Activated CD4-positive, alpha-beta T cell treated with anti-CD3 and anti-CD28 coated beads for 1 hour (primary cell): ENCODE results near the gene SLC22A15.
"Not testable (repeated sequence)": the region's sequence is repeated elsewhere in the genome, so short reads cannot be mapped to it uniquely, and the experiment has no call there.

Experiments used
- DNase-seq: peaks from one replicate; pipeline ENCODE4 v3.0.0-alpha.2; 2020

Gene SLC22A15

GRCh38 chr1:115982400-115982799 lies 6.1 kb downstream of the SLC22A15 start:
- no peak for DNase-seq

- DNase-seq, result no peak
Observed at GRCh38 chr1:115983584-115983983, 7.3 kb downstream of the SLC22A15 start.

GRCh38 chr1:115987623-115988022 lies 11.3 kb downstream of the SLC22A15 start:
- DNase-seq, result no peak

DNA sequence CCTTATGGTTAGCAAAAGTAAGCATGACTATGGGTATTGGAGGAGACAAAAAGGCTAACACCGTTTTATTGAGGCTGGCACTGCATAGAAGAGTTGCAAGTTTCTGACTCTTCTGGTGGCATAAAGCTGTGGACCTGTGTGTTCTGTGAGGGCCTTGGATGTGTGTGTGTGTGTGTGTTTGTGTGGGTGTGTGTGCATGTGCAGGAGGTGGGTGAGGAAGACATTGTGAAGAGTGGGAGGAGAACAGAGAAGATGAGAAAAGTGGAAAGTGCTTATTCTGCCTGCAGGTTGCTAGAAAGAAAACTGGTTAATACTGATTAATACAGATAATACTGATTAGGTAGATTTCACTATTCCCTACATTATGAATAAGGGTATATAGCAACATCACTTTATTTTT lies 12.6 kb downstream of the SLC22A15 start:
- no peak for DNase-seq

GRCh38 chr1:115989699-115990098 lies 13.4 kb downstream of the SLC22A15 start:
- no peak for DNase-seq

DNA sequence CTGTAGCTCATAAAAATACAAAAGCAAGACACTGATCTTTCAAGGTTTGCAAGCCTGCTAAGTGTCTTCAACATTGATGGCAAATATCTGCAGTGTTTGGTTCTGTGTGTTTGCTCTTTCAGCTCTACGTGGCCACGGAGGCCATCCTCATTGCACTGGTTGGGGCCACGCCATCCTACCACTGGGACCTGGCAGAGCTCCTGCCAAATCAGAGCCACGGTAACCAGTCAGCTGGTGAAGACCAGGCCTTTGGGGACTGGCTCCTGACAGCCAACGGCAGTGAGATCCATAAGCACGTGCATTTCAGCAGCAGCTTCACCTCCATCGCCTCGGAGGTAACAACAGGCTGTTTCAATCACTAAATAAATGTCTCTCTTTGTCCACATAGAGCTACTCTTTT lies 15.6 kb downstream of the SLC22A15 start:
- no peak for DNase-seq

DNA sequence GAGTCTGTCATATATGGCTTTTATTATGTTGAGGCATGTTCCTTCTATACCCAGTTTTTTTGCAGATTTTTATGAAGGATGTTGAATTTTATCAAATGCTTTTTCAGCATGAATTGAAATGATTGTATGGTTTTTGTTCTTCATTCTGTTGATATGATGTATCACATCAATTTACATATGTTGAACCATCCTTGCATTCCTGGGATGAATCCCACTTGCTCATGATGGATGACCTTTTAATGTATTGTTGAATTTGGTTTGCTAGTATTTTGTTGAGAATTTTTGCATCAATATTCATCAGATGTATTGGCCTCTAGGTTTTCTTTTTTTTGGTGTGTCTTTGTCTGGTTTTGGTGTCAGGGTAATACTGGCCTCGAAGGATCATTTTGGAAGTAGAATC lies 21.6 kb downstream of the SLC22A15 start:
- DNase-seq, result not testable (repeated sequence)

- DNase-seq, result no peak
Observed at GRCh38 chr1:116001739-116002487, 25.6 kb downstream of the SLC22A15 start.

GRCh38 chr1:116002781-116003420 lies 26.6 kb downstream of the SLC22A15 start:
- DNase-seq, result no peak

GRCh38 chr1:116003823-116004222 lies 27.5 kb downstream of the SLC22A15 start:
- DNase-seq, result no peak

DNA sequence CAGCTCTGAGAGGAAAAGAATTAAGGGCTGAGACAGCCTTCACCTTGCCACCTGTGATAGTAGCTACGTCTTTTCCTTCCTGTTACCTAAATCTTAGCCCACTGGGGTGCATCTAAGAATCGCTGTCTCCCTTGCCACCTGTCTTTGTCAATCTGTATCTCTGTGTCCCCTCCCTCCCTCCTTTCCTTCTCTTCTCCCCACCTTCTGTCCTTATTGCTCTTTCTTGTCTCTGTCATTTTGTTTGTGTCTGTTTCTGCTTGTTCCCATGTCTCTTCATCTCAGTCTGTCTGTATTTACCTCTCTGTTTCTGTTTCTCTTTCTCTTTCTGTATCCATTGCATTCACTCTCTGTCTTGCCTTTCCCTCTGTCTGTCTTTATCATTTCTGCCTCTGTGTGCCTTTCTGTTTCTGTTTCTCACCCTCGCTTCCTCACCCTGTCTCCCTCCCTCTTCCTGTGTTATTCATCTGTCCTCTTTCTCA lies 30.2 kb downstream of the SLC22A15 start:
- no peak for DNase-seq

GRCh38 chr1:116008656-116009390 lies 32.5 kb downstream of the SLC22A15 start:
- no peak for DNase-seq

GRCh38 chr1:116012716-116013115 lies 36.4 kb downstream of the SLC22A15 start:
- DNase-seq, result no peak

DNA sequence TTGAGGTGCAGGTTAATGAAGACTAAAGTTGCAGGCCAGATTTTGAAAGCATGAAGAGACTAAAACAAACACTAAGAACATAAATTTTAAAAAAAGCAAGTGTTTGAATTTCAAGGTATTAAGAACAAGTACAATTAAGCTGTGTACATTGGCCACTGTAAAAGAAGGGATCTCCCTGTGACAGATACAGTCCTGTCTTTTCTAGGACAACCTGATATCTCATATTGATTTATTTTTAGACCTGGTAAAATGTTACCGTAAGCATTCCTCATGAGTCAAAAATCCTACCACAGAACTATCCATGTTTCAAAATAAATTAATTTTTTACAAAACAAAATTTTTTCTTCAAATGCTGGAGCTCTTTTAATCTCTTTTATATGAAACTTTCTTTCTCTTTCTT lies 39.4 kb downstream of the SLC22A15 start:
- DNase-seq, result no peak

- no peak for DNase-seq
Observed at GRCh38 chr1:116018007-116018406, 41.7 kb downstream of the SLC22A15 start.

DNA sequence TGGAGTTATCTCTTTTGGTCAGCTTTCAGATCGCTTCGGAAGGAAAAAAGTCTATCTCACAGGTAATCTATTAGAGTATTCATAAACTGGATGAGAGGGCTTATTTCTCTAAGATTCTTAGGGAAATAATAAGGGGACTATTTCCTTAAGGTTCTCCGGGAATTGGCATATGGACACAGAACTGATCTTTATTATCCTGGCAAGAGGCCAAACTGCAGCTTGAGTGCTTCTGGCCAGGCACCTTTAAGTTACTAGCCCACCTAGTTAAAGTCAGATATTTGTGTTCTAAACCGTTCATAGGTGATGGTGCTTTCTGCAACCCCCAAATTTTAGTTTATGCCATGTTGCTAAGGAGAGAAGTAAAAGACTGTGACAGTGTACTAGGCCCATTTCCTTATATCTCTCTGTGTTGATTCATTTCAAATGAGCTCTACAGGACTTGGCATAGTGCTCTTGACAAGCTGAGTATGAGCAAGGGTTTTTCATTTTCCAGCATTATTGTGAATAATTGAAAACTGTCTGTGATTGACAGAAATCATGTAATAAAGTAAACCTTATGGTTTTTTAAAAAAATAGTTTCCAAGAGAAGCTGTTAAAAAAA lies 43.4 kb downstream of the SLC22A15 start:
- no peak for DNase-seq

DNA sequence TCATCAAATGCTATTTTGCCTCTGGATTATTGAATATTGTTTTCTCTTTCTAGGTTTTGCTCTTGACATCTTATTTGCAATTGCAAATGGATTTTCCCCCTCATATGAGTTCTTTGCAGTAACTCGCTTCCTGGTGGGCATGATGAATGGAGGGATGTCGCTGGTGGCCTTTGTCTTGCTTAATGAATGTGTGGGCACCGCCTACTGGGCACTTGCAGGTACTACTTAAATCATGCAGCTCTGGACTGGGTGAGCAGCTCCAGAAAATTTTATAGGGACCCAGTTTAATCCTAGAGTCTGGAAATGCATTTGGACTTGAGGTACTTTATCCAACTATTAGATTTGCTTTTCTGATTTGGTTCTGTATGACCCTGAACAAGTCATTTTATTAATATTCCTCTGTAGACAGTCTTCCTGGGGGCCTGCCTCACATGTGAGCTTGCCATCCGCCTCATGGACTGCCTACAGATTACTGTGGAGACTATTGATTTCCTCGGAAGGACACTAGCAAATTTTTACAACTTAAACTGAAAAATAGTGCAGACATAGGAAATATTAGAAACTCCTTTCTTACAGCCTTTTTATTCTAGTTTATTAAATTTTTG lies 44.5 kb downstream of the SLC22A15 start:
- no peak for DNase-seq

GRCh38 chr1:116024626-116025025 lies 48.3 kb downstream of the SLC22A15 start:
- no peak for DNase-seq

DNA sequence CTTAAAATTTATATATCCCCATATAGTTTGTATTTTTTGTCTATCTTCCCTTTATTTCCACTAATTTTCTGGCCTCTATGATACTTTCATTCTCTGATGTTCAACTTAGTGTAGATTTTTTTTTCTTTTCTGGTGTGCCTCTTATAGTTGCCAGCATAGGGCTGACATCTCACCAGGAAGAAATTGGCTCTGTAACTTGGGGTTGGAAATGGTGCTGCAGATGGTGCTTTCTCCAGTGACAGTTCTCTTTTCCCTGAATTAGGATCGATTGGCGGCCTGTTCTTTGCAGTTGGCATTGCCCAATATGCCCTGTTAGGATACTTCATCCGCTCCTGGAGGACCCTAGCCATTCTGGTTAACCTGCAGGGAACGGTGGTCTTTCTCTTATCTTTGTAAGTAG lies 50.3 kb downstream of the SLC22A15 start:
- DNase-seq, result no peak

DNA sequence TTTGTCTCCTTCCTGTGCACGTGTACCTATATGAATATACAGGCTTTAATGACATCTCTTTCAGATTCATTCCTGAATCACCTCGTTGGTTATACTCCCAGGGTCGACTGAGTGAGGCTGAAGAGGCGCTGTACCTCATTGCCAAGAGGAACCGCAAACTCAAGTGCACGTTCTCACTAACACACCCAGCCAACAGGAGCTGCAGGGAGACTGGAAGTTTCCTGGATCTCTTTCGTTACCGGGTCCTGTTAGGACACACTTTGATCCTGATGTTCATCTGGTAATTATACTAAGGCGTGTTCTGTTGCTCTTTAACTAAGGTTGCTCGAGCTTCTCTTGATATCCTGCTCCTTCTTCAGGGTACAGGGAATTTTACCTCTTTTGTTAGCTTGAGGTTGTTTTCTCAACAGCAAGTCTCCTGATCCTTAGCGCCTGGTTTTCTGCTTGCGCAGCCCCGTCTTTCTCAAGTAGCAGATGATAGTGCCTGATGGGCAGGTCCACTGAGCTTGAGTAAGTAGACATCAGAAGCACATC lies 55.1 kb downstream of the SLC22A15 start:
- no peak for DNase-seq

- no peak for DNase-seq
Observed at GRCh38 chr1:116033322-116033721, 57.0 kb downstream of the SLC22A15 start.

DNA sequence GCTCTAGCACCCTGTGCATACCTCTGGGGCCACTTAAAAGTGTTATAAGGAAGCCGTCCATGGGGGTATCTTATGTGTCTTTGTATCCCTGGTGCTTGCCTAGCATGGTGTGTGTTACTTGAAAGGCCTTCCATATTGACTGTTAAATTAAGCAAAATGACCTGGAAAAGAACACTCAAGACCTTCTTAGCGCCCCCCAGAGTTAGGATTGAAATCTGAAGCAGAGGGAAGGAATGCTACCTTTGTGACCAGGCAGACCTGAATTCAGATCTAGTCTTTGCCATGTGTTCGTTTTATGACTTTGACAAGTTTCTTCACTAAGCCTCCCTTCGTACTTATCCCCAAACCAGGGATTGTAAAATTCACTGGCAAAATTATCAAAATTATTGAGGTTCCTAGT lies 59.9 kb downstream of the SLC22A15 start:
- no peak for DNase-seq

GRCh38 chr1:116038679-116039078 lies 62.4 kb downstream of the SLC22A15 start:
- no peak for DNase-seq
